IPS-18c (cell line): ENCODE results near the gene COL1A2.

Source experiments
- H3K4me3 ChIP-seq: 2 replicates; pipeline ENCODE4 v1.7.0; 2013; ENCODE audit warnings: low read depth, mild to moderate bottlenecking, low read length, moderate library complexity; ENCODE audit not compliant: insufficient read depth
- H3K9me3 ChIP-seq: one replicate; pipeline ENCODE4 v1.6.1; 2013; ENCODE audit warnings: mild to moderate bottlenecking, low read length, moderate library complexity; ENCODE audit not compliant: control insufficient read depth, insufficient read depth

COL1A2 gene

DNA sequence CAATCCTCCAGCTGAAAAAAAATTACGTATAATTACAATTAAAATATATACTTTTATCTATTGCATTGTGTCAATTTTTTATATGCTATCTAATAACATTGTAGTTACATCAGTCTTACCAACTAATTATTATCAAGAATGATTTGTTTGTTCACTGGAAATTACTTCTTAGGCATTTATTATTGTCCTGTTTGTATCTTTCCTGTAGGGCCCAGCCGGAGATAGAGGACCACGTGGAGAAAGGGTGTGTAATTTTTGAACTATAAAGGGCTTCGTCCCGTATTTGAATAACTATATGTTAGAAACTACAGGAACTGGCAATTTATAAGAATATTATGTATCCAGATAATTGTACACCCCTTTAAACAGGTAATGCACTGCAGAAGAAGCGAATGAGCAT lies 4.1 kb downstream of the COL1A2 start:
- H3K4me3 ChIP-seq, result no peak overlapping the region
- H3K9me3 ChIP-seq, result no peaks in the 10 kb centered on the region

DNA sequence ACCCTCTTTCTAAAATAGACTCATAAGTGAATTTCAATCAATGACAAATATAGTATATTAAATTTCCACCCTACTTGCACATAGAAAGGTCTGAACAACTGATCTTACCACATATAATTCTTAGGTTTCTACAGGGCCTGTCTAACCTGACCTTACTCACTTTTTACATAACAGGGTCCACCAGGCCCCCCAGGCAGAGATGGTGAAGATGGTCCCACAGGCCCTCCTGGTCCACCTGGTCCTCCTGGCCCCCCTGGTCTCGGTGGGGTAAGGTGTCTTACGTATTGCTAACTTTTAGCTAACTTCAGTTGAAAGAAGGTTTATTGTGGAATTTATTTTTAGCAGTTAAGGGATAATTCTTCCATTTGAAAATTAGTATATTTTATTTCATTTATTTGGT lies 5.3 kb downstream of the COL1A2 start:
- Histone ChIP-seq H3K4me3 (no peak overlapping the region), H3K9me3 (no peaks in the 10 kb centered on the region)

DNA sequence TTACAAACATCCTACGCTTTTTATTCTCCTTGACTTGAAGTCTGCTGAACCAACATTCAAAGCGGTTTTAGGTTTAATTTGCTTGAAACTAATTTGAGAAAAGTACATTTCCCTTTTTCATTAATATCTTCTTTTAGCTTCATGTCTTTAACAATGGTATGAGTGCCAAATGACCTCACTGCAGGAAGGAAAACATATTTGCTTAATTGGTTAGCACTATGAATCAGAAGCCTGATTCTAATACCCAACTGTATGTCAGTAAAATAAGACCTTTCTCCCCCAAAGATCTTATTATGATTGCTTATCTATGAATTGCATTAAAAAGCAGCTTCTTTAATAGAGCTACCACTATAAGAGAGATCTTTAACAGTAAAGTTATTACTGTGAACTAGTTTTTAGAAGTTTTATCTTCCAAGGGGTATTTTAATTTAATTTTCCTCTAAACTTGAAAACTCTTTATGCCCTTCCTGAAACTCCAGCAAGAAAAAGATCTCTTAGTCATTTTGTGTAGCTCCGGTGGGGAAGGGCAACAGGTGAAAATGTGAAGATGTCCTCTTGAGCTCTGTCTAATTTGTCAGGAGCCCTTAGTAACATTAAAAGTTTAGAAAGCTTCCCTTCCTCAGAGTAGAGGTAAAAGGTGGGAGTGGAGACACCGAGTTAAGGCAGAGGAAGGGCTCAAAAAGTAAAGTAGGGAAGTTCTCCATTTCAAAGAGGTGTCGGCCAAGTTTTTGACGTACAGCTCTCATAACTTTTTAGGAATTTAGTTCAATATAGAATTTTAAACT lies 6.1 kb downstream of the COL1A2 start:
- Histone ChIP-seq H3K4me3 (no peak overlapping the region), H3K9me3 (no peaks in the 10 kb centered on the region)

DNA sequence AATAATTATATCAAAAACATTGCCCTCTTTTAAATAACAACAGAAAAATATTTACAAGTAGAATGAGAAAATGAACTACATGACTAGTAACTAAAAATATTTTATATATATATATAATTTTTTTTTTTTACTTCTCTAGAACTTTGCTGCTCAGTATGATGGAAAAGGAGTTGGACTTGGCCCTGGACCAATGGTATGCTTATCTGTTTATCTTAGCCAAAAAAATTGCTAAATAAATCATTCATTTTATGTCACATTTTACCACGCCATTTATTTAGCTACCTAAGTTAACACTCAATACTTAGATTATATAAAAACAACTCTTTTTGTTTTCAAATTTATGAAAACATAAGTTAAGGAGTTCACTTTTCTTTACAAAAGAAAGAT lies 6.7 kb downstream of the COL1A2 start:
- Histone ChIP-seq H3K9me3 (no peaks in the 10 kb centered on the region), H3K4me3 (no peak overlapping the region)

DNA sequence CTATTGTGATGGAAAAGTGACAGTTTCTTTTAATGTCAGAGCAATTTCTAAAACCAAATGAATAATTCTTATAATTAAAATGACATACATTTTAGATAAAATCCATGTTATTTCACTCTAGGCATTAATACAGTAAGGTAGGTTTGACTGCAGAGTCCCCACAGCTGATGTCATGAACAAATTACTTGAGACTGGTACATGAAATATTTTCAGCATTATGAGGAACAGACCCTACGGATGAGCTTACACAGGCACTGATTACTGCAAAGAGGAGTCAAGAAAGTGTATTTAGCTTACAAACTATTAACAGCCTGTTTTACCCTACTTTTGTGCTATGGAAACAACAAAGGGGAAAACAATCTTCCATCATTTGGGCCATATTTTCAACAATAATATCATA lies 8.9 kb downstream of the COL1A2 start:
- Histone ChIP-seq H3K4me3 (no peak overlapping the region), H3K9me3 (no peaks in the 10 kb centered on the region)

DNA sequence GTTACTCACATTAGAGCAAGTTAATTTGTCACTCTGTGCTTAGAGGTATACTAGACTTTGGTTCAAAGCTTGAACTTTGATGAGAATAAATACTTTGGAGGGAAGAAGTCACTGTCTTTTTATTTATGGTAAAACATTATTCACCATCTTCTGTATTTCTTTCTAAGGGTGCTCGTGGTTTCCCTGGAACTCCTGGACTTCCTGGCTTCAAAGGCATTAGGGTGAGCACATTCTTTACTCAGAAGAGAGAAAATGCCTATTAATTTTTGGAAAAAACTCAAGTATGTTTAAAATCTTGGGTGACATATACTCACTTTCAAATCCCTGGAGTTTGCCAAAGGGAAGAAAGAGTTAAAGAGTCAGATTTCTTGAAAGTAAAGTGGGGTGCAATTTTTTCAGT lies 10.8 kb downstream of the COL1A2 start:
- no peak overlapping the region for H3K4me3 ChIP-seq

DNA sequence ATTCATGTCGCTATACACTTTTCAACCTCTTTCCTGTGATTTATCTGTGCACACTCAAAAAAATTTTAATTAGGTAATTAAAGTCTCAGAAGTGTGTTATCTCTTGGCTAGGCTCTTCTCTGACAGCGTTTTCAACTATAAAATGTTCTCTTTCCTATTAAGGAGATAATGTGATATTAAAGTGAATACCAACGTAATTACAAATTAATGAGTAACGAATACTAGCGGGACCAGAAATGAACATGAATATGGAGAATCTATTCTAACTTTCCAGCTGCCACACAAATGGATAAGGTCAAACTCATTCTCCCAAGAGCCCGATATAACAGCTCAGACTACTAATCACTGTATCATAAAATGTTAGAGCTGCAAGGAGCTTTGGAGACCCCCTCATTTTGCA lies 12.0 kb downstream of the COL1A2 start:
- Histone ChIP-seq H3K9me3 (no peaks in the 10 kb centered on the region), H3K4me3 (no peak overlapping the region)

More for the DNA sequence above, 10.8 kb downstream of the COL1A2 start:
- no peaks in the 10 kb centered on the region for H3K9me3 ChIP-seq

DNA sequence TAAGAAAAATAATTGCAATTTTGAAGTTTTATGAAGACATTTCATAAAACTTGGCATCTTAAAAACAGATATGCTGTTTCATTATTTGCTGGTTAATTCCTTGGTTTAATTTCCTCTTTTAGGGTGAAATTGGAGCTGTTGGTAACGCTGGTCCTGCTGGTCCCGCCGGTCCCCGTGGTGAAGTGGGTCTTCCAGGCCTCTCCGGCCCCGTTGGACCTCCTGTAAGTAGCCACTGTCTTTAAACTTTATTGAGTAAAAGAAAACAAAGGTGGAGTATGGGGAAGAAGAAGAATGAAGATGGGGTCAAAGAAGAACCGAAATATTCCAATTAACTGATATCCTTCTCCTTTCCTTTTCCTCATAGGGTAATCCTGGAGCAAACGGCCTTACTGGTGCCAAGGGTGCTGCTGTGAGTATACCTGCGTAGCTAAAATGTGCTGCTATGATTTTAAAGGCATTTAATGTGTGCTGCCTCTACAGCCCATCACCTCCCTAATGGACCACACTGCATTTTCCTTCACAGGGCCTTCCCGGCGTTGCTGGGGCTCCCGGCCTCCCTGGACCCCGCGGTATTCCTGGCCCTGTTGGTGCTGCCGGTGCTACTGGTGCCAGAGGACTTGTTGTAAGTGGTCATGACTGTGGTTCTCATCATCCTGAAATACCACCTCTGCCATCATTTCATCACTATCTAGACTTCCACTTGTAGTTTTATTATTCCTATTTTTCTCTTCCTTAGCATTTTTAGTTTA lies 14.7 kb downstream of the COL1A2 start:
- Histone ChIP-seq H3K9me3 (no peaks in the 10 kb centered on the region), H3K4me3 (no peak overlapping the region)

DNA sequence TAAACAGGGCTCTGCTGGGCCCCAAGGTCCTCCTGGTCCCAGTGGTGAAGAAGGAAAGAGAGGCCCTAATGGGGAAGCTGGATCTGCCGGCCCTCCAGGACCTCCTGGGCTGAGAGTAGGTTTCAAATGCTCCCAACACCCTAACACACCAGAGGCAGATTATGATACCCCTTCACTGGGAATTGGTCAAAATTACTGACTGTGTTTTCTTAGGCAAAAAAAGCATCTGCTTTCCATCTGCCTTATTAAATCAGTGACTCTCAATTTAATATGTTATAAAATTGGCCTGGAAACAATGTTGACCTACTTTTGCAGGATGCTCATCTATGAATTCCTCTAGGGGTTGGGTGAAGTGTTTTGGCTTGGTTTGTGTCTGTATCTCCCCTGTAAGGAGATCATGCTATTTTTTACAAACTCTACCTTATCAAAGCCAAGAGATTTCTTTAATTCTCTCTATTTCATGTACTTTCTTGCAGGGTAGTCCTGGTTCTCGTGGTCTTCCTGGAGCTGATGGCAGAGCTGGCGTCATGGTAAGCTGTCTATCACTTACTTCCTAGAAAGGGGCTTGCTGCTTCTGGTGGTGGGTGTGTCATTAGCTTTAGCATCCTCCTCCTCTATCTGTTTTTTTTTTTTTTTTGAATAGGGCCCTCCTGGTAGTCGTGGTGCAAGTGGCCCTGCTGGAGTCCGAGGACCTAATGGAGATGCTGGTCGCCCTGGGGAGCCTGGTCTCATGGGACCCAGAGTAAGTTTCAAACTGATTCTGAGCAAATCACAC lies 15.9 kb downstream of the COL1A2 start:
- Histone ChIP-seq H3K9me3 (no peaks in the 10 kb centered on the region), H3K4me3 (no peak overlapping the region)

DNA sequence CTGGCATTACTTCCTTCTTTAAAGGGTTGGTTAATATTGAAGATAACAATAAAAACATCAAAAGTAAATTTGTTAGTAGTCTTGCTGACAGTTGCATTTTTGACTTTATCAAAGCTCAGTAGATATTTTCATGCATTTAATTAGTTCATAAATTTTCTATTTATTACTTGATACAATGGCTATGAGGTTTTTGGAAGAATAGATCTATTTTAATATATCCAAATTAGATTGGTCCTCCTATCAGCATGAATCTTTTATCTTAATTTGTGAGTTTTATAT lies 16.4 kb downstream of the COL1A2 start:
- Histone ChIP-seq H3K9me3 (no peaks in the 10 kb centered on the region), H3K4me3 (no peak overlapping the region)

DNA sequence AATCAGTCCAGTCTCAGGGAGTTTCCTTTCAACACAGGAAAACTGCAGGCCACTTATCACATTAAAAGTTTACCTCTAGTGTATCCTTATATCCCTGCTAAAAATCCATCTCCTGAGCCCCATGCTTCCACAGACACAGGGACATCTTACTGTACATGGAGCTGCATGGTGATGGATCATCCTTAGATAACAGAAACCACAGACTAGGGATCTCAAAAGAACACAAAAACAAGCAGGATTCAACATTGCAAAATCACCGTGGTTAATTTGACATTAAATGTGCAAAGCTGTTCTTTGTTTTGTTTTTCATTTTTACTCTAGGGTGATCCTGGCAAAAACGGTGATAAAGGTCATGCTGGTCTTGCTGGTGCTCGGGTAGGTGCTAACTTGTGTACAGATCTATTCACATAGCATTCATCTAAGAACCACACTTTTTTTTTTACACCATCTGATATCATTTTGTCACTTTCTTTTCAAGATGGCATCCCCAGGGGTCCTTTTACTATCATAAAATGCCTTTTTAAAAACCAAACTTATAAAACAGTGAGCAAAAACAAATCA lies 18.1 kb downstream of the COL1A2 start:
- no peak overlapping the region for H3K4me3 ChIP-seq
- no peaks in the 10 kb centered on the region for H3K9me3 ChIP-seq

DNA sequence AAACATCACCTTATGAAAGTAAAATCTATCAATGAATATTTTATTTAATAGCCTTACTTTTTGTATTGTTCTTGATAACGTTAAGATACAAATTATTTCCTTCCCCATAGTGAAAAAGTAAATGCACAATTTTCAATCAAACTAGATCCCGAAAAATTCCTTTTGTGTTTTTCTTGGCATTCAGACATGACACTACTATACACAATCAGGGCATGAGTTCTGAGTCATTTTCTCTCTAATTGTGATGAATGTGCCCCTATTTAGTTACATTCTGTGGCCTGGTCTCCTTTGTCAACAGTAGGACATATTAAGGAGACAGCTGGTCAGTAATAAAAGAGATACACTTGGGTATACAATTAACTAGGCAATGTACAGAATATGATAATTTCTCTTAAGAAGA lies 19.8 kb downstream of the COL1A2 start:
- no peaks in the 10 kb centered on the region for H3K9me3 ChIP-seq
- no peak overlapping the region for H3K4me3 ChIP-seq

DNA sequence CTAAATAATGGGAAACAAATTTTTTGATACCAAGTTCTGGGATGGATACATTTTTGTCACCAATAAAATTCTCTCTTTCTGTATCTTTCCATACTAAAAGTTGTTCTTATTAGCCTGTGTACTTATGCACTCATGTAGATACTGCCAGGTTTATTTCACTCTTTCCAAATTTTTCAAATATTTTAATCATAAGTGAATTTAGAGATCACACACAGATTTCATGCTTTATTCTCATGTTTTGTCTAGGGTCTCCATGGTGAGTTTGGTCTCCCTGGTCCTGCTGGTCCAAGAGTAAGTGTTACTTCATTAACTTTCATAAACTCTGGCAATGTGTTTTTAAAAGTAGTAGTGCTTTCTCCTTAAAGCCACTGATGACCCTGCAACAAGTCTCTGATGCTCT lies 20.3 kb downstream of the COL1A2 start:
- no peaks in the 10 kb centered on the region for H3K9me3 ChIP-seq
- no peak overlapping the region for H3K4me3 ChIP-seq

DNA sequence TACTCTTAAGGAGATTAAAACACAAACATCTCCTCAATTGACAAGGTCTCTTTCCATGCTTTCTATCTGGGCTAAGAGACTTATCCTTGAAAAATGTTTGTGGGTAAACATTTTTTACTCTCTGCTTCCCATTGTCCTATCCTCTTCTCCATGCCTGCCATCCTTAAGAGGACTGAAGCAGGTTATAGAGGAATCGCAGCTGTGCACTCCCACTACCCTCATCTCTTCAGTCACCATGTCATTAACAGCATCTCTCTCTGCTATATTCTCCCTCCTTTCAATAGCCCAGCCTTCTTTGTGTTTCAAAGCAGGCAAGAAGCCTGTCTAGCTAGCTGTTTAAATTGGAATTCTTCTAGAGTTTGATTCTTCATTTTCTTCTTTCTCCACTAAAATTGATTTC lies 22.6 kb downstream of the COL1A2 start:
- H3K4me3 ChIP-seq, result no peak overlapping the region

DNA sequence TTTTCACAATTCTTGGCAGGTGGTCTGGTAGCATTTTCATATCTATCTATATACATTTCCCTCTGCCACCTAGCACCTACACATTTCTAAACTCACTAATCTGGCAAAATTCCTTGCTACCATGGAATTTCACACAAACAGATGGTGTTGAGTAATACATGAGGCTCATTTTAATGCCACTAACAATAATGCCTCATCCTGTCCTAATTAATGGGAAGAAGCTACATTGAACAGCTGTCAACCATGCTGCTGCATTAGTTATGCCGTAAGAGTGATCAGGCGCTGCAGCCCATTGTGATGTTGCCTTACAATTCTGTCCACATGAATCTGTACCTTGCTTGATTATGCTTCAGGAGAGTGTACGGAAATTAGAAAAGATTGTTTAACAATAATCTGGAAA lies 23.2 kb downstream of the COL1A2 start:
- Histone ChIP-seq H3K9me3 (no peaks in the 10 kb centered on the region), H3K4me3 (no peak overlapping the region)

More for the DNA sequence above, 22.6 kb downstream of the COL1A2 start:
- no peaks in the 10 kb centered on the region for H3K9me3 ChIP-seq

DNA sequence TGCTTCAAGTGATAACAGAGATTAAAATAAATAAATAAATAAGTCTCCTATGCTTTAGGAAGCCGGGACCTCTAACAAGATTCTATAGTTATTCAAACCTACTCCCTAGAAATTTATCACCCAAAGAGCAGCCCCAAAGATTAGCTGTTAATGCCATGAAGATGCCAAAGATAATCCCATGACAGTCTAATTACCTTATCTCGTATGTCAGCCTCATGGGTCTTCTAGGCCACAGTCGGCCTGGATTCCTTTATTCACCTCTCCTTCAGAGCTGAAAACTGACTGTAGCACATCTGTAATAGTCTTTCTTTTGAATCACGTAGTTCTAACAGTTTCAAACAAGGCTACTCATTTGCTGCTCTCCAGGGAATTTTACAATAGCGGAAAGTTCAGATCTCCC lies 24.2 kb downstream of the COL1A2 start:
- Histone ChIP-seq H3K9me3 (no peaks in the 10 kb centered on the region), H3K4me3 (no peak overlapping the region)

DNA sequence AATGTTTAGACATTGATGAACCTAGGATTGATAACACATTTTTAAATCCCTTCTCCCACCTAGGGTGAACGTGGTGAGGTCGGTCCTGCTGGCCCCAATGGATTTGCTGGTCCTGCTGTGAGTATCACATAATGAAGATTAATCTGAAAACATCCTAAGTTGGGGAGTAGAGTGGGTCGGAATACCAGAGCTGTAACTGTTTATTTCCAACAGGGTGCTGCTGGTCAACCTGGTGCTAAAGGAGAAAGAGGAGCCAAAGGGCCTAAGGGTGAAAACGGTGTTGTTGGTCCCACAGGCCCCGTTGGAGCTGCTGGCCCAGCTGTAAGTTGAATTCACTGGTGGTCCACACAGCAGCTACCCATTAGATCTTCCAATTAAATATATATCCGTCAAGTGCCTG lies 25.6 kb downstream of the COL1A2 start:
- H3K4me3 ChIP-seq, result no peak overlapping the region
- no peaks in the 10 kb centered on the region for H3K9me3 ChIP-seq

DNA sequence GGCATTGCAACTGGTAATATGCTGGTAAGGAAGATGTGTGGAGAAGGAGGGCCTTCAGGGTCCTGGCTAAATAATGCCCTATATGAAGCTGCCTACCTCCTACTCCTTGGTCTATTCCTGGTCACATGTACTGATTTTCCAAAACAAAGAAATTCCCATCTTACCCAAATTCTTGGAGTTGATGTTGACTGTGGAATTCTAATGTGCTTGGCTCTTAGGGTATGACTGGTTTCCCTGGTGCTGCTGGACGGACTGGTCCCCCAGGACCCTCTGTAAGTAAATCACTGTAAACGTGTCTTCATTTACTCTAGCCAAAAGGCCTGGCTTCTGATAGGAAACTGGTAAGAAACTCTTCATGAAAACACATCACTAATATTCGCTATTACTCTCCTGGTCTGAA lies 27.0 kb downstream of the COL1A2 start:
- no peak overlapping the region for H3K4me3 ChIP-seq
- H3K9me3 ChIP-seq, result no peaks in the 10 kb centered on the region
